ENCODE measurements around the gene RASL12. TPM values are rescaled to one million over a fixed set of nuclear protein-coding genes. Genes with fewer than 3 reads are reported as not detected.

RASL12 gene
- total and polyA plus RNA-seq, 2 experiments from 2014 or later = 4.6 to 6.4 TPM

- Histone ChIP-seq H3K4me1 (ENCODE audit: insufficient read depth) (peaks cover 7% of the 10 kb centered on the region), H3K27ac (no peak overlapping the region), H3K9me3 (ENCODE audit: low read depth) (no peaks in the 10 kb centered on the region), H3K9me2 (replicated peaks; ENCODE audit: insufficient read depth) (no peaks in the 10 kb centered on the region), H3K27me3 (peaks cover 10% of the 10 kb centered on the region), H3K36me3 (replicated peaks; ENCODE audit: insufficient read depth, low read depth) (no peaks in the 10 kb centered on the region), H3K79me2 (no peaks in the 10 kb centered on the region), H3K4me3 (no peak overlapping the region), H3K4me2 (no peak overlapping the region), H4K20me1 (ENCODE audit: insufficient read depth, poor library complexity, severe bottlenecking) (no peaks in the 10 kb centered on the region), H2AFZ (no peak overlapping the region)
- DNase-seq (ENCODE audit: low spot score) = no peak
- no peak for TF ChIP-seq EZH2phosphoT487 (IDR thresholded peaks at IDR 0.05; ENCODE audit: low read depth, severe bottlenecking, unreplicated experiment)
- no peak for TF ChIP-seq CTCF (IDR thresholded peaks at IDR 0.05; ENCODE audit: poor library complexity)
- no peak for TF ChIP-seq EZH2 (IDR thresholded peaks at IDR 0.05; ENCODE audit: borderline replicate concordance)
- WGBS (ENCODE audit: low lambda C conversion rate, missing lambda C conversion rate) = 75% methylated on average over 5 of the region's 5 CpGs
Observed at GRCh38 chr15:65062726-65063125, 5.1 kb downstream of the RASL12 start.

GRCh38 chr15:65062061-65062460 is 5.7 kb downstream of the RASL12 start:
- Histone ChIP-seq H3K27me3 (peaks cover 3% of the 10 kb centered on the region), H3K4me3 (no peak overlapping the region), H3K4me2 (no peak overlapping the region), H3K27ac (no peak overlapping the region), H4K20me1 (ENCODE audit: insufficient read depth, poor library complexity, severe bottlenecking) (no peaks in the 10 kb centered on the region), H3K9me2 (replicated peaks; ENCODE audit: insufficient read depth) (no peaks in the 10 kb centered on the region), H3K4me1 (ENCODE audit: insufficient read depth) (peaks cover 6% of the 10 kb centered on the region), H3K79me2 (no peaks in the 10 kb centered on the region), H2AFZ (no peak overlapping the region), H3K36me3 (replicated peaks; ENCODE audit: insufficient read depth, low read depth) (no peaks in the 10 kb centered on the region), H3K9me3 (ENCODE audit: low read depth) (no peaks in the 10 kb centered on the region)
- no peak for DNase-seq (ENCODE audit: low spot score)
- TF ChIP-seq CTCF (IDR thresholded peaks at IDR 0.05; ENCODE audit: poor library complexity) (no peak), EZH2phosphoT487 (IDR thresholded peaks at IDR 0.05; ENCODE audit: low read depth, severe bottlenecking, unreplicated experiment) (no peak)
- 90% methylated on average over 5 of the region's 5 CpGs for WGBS (ENCODE audit: low lambda C conversion rate, missing lambda C conversion rate)

- no peaks in the 10 kb centered on the region for H3K79me2 ChIP-seq
- no peaks in the 10 kb centered on the region for H4K20me1 ChIP-seq (ENCODE audit: insufficient read depth, poor library complexity, severe bottlenecking)
- WGBS (ENCODE audit: low lambda C conversion rate, missing lambda C conversion rate) = 96% methylated on average over 6 of the region's 6 CpGs
- H2AFZ ChIP-seq = no peak overlapping the region
- no peaks in the 10 kb centered on the region for H3K9me2 ChIP-seq (replicated peaks; ENCODE audit: insufficient read depth)
- no peaks in the 10 kb centered on the region for H3K27me3 ChIP-seq
- no peaks in the 10 kb centered on the region for H3K36me3 ChIP-seq (replicated peaks; ENCODE audit: insufficient read depth, low read depth)
- H3K4me2 ChIP-seq = no peak overlapping the region
- no peak for DNase-seq (ENCODE audit: low spot score)
- H3K27ac ChIP-seq = no peak overlapping the region
- peaks cover 10% of the 10 kb centered on the region for H3K4me1 ChIP-seq (ENCODE audit: insufficient read depth)
- TF ChIP-seq EZH2phosphoT487 (IDR thresholded peaks at IDR 0.05; ENCODE audit: low read depth, severe bottlenecking, unreplicated experiment) (no peak), EZH2 (IDR thresholded peaks at IDR 0.05; ENCODE audit: borderline replicate concordance) (no peak), CTCF (IDR thresholded peaks at IDR 0.05; ENCODE audit: poor library complexity) (no peak)
- no peak overlapping the region for H3K4me3 ChIP-seq
- no peaks in the 10 kb centered on the region for H3K9me3 ChIP-seq (ENCODE audit: low read depth)
Observed at GRCh38 chr15:65060641-65061397, 7.0 kb downstream of the RASL12 start.
